ENCODE data around the gene AQP1. TPM values are rescaled to one million over a fixed set of nuclear protein-coding genes. Genes with fewer than 3 reads are reported as not detected.
A peak's percentile ranks its signal among the peaks of the same experiment; 100 is the strongest.

AQP1 gene
- total RNA-seq, 3 donors from 2014 or later (not counting 1 experiment from before 2014, with no cell fraction given): 0.50 to 1.4 TPM; not detected in 1

GRCh38 chr7:30974605-30975255 lies 63.1 kb downstream of the AQP1 start:
- ATAC-seq: peak in 2 of 3 donors; percentile 75 to 78
- Histone ChIP-seq H3K4me1 (ENCODE audit: control insufficient read depth, insufficient read depth, low read length) (peaks cover 6% of the 10 kb centered on the region), H3K27ac (ENCODE audit: low read length) (no peak overlapping the region), H3K4me3 (ENCODE audit: low read length) (no peak overlapping the region), H3K36me3 (ENCODE audit: control insufficient read depth, insufficient read depth, low read length) (no peaks in the 10 kb centered on the region), H3K27me3 (ENCODE audit: control insufficient read depth, insufficient read depth, low read length) (peaks cover 2% of the 10 kb centered on the region), H3K9me3 (ENCODE audit: control insufficient read depth, insufficient read depth, low read length) (no peaks in the 10 kb centered on the region)
- Mint-ChIP-seq H3K36me3 (no peaks in the 10 kb centered on the region), H3K9me3 (no peaks in the 10 kb centered on the region), H3K4me3 (no peak overlapping the region), H3K27ac (peak overlapping the region in 1 of 2 donors; percentile 56), H3K4me1 (peaks cover 0 to 5% of the 10 kb centered on the region in 2 donors), H3K27me3 (ENCODE audit: low read depth in 2 of 2) (peaks cover 6 to 24% of the 10 kb centered on the region in 2 donors)
- intact Hi-C loops (cut with micrococcal nuclease): no loop called here
- peak in 1 of 2 donors; percentile 52 for DNase-seq
- TF ChIP-seq CTCF (IDR thresholded peaks at IDR 0.05): no peak
- WGBS (ENCODE audit: insufficient coverage): 25% methylated on average over 7 of the region's 7 CpGs

Other genes with a start within 250 kb of the AQP1 start
- not detected for gene CRHR2, start 229.4 kb upstream of the AQP1 start, total RNA-seq
- 1 to 10 TPM in 1 of 3 donors, under 1 TPM in 1, not detected in 1; 0.56 to 1.0 TPM for gene INMT, start 159.7 kb upstream of the AQP1 start, total RNA-seq
- 1 to 10 TPM; 1.1 to 1.7 (median 1.1) TPM for gene MINDY4, start 140.4 kb upstream of the AQP1 start, total RNA-seq
- gene GHRHR, start 52.1 kb downstream of the AQP1 start, total RNA-seq: not detected
- gene ADCYAP1R1, start 140.5 kb downstream of the AQP1 start, total RNA-seq: not detected